GM12892 (cell line): Measurements from ENCODE around the gene NPR2.

Experiments used
- DNase-seq: peaks from one replicate; pipeline ENCODE4 v3.0.0; 2011; ENCODE audit not compliant: insufficient read length
- FAIRE-seq: peaks from 2 replicates; lab custom pipeline; 2011; peaks lifted over from hg19 to GRCh38; lab: Jason Lieb, UNC
- POLR2A ChIP-seq: IDR thresholded peaks from 2 replicates; pipeline ENCODE4 v1.6.1; 2011; ENCODE audit warnings: low read depth, low read length, control low read depth
- POLR2AphosphoS5 ChIP-seq: IDR thresholded peaks from 2 replicates; pipeline ENCODE4 v1.6.1; 2011; ENCODE audit warnings: low read depth, low read length, control low read depth
- TAF1 ChIP-seq: IDR thresholded peaks from 2 replicates; pipeline ENCODE4 v1.6.1; 2011; ENCODE audit warnings: low read depth, mild to moderate bottlenecking, control low read depth, low read length, borderline replicate concordance

NPR2 gene

DNA sequence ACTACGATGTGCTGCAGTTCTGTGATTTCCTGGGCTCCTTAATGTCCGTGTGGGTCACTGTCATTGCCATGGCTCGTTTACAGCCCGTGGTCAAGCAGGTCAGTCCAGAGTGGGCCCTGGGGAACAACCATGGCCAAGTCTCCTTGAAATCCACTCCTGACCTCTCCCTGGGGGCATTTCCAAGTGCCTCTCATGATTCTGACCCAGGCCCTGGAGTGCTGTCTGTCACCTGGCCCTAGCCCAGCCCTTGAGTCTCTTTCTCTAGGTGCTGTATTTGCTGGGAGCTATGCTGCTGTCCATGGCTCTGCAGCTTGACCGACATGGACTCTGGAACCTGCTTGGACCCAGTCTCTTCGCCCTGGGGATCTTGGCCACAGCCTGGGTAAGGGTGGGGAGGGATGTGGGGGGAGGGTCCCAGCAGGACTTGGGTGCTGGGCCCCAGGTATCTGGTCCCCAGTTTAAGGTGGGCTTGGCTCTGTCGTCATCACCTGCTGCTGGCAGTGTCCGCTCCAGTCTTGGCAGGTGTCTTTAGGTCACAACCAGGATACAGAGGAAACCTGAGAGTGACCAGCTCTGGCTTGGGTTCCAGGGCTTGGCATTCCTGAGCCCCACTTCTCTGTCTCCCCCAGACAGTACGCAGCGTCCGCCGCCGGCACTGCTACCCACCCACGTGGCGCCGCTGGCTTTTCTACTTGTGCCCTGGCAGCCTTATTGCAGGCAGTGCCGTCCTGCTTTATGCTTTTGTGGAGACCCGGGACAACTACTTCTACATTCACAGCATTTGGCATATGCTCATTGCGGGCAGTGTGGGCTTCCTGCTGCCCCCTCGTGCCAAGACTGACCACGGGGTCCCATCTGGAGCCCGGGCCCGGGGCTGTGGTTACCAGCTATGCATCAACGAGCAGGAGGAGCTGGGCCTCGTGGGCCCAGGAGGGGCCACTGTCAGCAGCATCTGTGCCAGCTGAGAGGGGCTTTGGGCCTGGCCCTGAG lies 61.8 kb downstream of the NPR2 start:
- DNase-seq (no peak), FAIRE-seq (no peak)
- TF ChIP-seq POLR2A = no peak

DNA sequence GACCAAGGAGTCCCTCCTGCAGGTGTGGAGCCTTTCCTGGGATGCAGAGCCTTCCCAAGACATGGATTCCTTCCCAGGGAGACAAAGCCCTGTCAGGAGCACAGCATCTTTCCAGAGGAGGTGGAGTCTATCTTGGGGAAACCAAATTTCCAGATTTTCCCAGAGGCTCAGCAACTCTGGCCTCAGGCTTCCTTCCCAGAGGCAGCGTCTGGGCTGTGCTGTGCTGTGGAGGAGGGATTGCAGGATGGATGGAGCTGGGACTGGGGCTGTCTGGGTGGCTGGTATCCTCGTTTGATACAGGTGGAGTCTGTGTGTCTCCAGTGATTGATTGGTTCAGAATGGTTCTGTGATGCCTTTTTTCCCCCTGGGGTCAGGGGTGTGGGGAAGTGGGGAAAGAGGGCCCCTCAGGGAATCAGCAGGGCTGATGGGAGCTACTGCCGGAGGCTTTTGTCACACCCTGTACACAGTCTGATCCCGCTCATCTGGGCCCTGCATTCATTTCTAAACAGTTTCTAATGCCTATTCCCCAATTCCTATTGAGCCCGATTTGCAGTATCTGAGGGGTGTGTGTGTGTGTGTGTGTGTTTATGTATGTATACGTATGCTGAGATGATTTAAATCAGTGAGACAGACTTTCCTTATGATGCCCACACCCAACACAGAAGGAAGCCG lies 62.8 kb downstream of the NPR2 start:
- DNase-seq = no peak
- FAIRE-seq = no peak
- TF ChIP-seq POLR2AphosphoS5 (no peak), POLR2A (no peak), TAF1 (no peak)

DNA sequence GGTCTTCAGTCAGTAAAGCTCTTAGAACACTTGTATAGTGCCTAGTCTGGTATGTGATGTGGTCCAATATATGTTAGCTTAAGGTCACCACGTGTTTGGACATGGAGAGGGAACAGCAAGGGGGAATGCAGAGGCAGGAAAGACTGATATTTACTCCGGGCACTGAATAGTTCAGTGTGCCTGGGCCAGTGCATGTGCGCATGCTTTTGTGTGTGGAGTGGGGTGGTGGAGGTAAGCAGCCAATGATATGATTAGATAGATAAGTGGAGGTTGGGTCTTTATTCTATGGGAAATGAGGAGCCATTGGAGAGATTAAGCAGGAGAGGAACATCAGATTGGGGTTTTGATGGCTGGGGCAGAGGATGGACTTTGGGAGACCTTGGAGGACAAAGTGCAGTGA lies 64.8 kb downstream of the NPR2 start:
- no peak for FAIRE-seq
- TF ChIP-seq POLR2AphosphoS5 (no peak), TAF1 (no peak), POLR2A (no peak)
- DNase-seq = no peak

DNA sequence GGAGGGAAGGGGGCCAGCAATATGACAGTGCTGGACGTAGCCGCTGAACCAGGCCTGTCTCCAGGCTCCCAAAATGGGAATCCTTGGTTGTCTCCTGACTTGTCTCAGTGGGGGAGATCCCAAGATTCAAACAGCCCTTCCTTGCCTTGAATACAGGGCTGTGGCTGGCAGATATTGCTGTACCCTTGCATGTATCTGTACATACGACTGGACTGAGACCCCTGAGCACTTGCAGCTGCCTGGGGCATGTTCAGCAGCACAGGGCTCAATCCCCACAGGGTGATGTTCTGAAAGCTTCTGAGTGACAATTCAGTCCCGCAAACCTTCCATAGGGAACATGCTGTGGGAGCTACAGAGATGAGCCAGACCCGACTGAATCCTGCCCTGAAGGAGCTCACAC lies 65.5 kb downstream of the NPR2 start:
- DNase-seq (no peak), FAIRE-seq (no peak)
- TF ChIP-seq TAF1 (no peak), POLR2A (no peak), POLR2AphosphoS5 (no peak)

DNA sequence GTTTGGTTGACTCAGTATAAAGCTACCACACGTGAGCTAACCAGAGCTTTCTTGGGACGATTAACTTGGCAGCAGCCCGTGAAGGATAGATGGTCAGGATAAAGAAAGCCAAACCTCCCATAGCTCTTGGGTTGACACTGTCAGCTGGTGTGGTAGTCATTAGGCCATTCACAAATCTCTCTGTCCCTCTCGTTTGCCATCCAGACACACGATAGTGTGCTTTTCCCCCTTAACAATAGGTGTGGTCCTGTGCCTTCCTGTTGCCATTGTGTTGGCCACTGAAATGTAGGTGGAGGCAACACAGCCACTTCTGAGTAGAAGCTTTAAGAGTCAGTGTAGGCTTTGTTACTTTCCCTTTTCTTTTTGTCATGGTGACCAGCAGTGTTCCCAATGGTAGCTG lies 67.1 kb downstream of the NPR2 start:
- DNase-seq (no peak), FAIRE-seq (no peak)
- TF ChIP-seq POLR2A = no peak
- TF ChIP-seq TAF1 = no peak
- no peak for TF ChIP-seq POLR2AphosphoS5
